Activated CD4-positive, alpha-beta memory T cell treated with anti-CD3 and anti-CD28 coated beads for 36 hours (primary cell): ENCODE measurements around the gene ZFP3. TPM values are rescaled to one million over a fixed set of nuclear protein-coding genes. Genes with fewer than 3 reads are reported as not detected.
"Not testable (repeated sequence)": the region's sequence is repeated elsewhere in the genome, so short reads cannot be mapped to it uniquely, and the experiment has no call there.

Experiments
- CTCF ChIA-PET: fragments of 350-600 bp; sonication (Branson Sonifier 250); formaldehyde crosslinking; loops from one replicate; lab custom pipeline; 2021; ENCODE audit warnings: antibody characterized with exemption, inconsistent platforms; lab: Charles Lee
- POLR2A ChIA-PET: fragments of 350-600 bp; sonication (Branson Sonifier 250); formaldehyde crosslinking; loops from one replicate; lab custom pipeline; 2021; ENCODE audit warnings: antibody characterized with exemption; lab: Charles Lee
- DNase-seq: peaks from one replicate; pipeline ENCODE4 v3.0.0-alpha.2; 2020
- H3K27ac Mint-ChIP-seq: one replicate; pipeline ENCODE4 v1.8.0; 2021; ENCODE audit warnings: mixed read lengths
- H3K27me3 Mint-ChIP-seq: one replicate; pipeline ENCODE4 v1.8.0; 2021; ENCODE audit warnings: mixed read lengths
- H3K36me3 Mint-ChIP-seq: one replicate; pipeline ENCODE4 v1.8.0; 2021; ENCODE audit warnings: mixed read lengths
- H3K4me1 Mint-ChIP-seq: one replicate; pipeline ENCODE4 v1.8.0; 2021; ENCODE audit warnings: low read depth, mixed read lengths
- H3K4me3 Mint-ChIP-seq: one replicate; pipeline ENCODE4 v1.8.0; 2021; ENCODE audit warnings: mild to moderate bottlenecking, mixed read lengths
- H3K9me3 Mint-ChIP-seq: one replicate; pipeline ENCODE4 v1.8.0; 2021; ENCODE audit warnings: mixed read lengths
- intact Hi-C: fragments of 100-400 bp; cut with micrococcal nuclease; formaldehyde crosslinking; loops from one replicate; pipeline ENCODE4 v1.15.1; 2023
- total RNA-seq, 2 experiments: library from RNA; stranded (reverse); gene quantifications; one replicate each; pipeline ENCODE4 v1.2.3, GENCODE V29; 2021

Gene ZFP3
- total RNA-seq, 2 experiments from 2014 or later, result 1.8 to 1.9 TPM

- intact Hi-C loops, H3K27ac Mint-ChIP-seq, H3K4me3 Mint-ChIP-seq, H3K36me3 Mint-ChIP-seq, H3K4me1 Mint-ChIP-seq, POLR2A ChIA-PET, H3K9me3 Mint-ChIP-seq, CTCF ChIA-PET, DNase-seq: not testable (repeated sequence)
- peaks cover 16% of the 10 kb centered on the region for H3K27me3 Mint-ChIP-seq
These were observed 50.1 kb downstream of the ZFP3 start for GRCh38 chr17:5128387-5128786.

- Mint-ChIP-seq H3K4me3 (no peak overlapping the region), H3K9me3 (no peaks in the 10 kb centered on the region), H3K4me1 (no peaks in the 10 kb centered on the region), H3K27ac (no peak overlapping the region), H3K36me3 (no peaks in the 10 kb centered on the region), H3K27me3 (peaks cover 11% of the 10 kb centered on the region)
- DNase-seq, result no peak
- intact Hi-C loops, result no loop called here
- CTCF ChIA-PET, result no interaction called here
- POLR2A ChIA-PET, result no interaction called here
These were observed 50.8 kb downstream of the ZFP3 start for GRCh38 chr17:5128905-5129535.

GRCh38 chr17:5129770-5130169, 51.5 kb downstream of the ZFP3 start:
- CTCF ChIA-PET, result not testable (repeated sequence)

GRCh38 chr17:5130261-5130660, 52.0 kb downstream of the ZFP3 start:
- H3K27me3 Mint-ChIP-seq, H3K4me1 Mint-ChIP-seq, H3K9me3 Mint-ChIP-seq, H3K36me3 Mint-ChIP-seq, POLR2A ChIA-PET, DNase-seq, H3K4me3 Mint-ChIP-seq, CTCF ChIA-PET, H3K27ac Mint-ChIP-seq, intact Hi-C loops: not testable (repeated sequence)

More at GRCh38 chr17:5129770-5130169, 51.5 kb downstream of the ZFP3 start:
- intact Hi-C loops, H3K9me3 Mint-ChIP-seq, DNase-seq, H3K4me3 Mint-ChIP-seq, H3K27me3 Mint-ChIP-seq, H3K36me3 Mint-ChIP-seq, H3K27ac Mint-ChIP-seq, POLR2A ChIA-PET, H3K4me1 Mint-ChIP-seq: not testable (repeated sequence)

GRCh38 chr17:5130687-5131086, 52.4 kb downstream of the ZFP3 start:
- H3K36me3 Mint-ChIP-seq, H3K9me3 Mint-ChIP-seq, H3K27ac Mint-ChIP-seq, POLR2A ChIA-PET, DNase-seq, CTCF ChIA-PET, H3K4me1 Mint-ChIP-seq, intact Hi-C loops, H3K4me3 Mint-ChIP-seq, H3K27me3 Mint-ChIP-seq: not testable (repeated sequence)

- Mint-ChIP-seq H3K36me3 (no peaks in the 10 kb centered on the region), H3K4me3 (no peak overlapping the region), H3K27ac (no peak overlapping the region), H3K9me3 (no peaks in the 10 kb centered on the region), H3K27me3 (peaks cover 8% of the 10 kb centered on the region), H3K4me1 (no peaks in the 10 kb centered on the region)
- ChIA-PET POLR2A (no interaction called here), CTCF (no interaction called here)
- intact Hi-C loops, result no loop called here
- no peak for DNase-seq
These were observed 53.0 kb downstream of the ZFP3 start for GRCh38 chr17:5131146-5131715.

- intact Hi-C loops, H3K36me3 Mint-ChIP-seq, H3K27me3 Mint-ChIP-seq, POLR2A ChIA-PET, H3K9me3 Mint-ChIP-seq, H3K4me1 Mint-ChIP-seq, H3K4me3 Mint-ChIP-seq, H3K27ac Mint-ChIP-seq: not testable (repeated sequence)
- peak; percentile 4 for DNase-seq
- CTCF ChIA-PET, result interaction anchor here (0.6 kb wide), 1 partner anchor 267 kb away, joined by 3 read pairs; no protein-coding TSS in a partner anchor
These were observed 53.7 kb downstream of the ZFP3 start for GRCh38 chr17:5131799-5132502.

- H3K4me3 Mint-ChIP-seq, POLR2A ChIA-PET: not testable (repeated sequence)
- CTCF ChIA-PET, result interaction anchor here (0.6 kb wide), 1 partner anchor 268 kb away, joined by 3 read pairs; no protein-coding TSS in a partner anchor
These were observed 54.4 kb downstream of the ZFP3 start for GRCh38 chr17:5132503-5133225.

GRCh38 chr17:5133311-5133710, 55.0 kb downstream of the ZFP3 start:
- DNase-seq, result no peak
- no peaks in the 10 kb centered on the region for H3K27me3 Mint-ChIP-seq
- H3K4me1 Mint-ChIP-seq, result no peaks in the 10 kb centered on the region
- no peak overlapping the region for H3K4me3 Mint-ChIP-seq
- ChIA-PET POLR2A (no interaction called here), CTCF (no interaction called here)
- intact Hi-C loops, result no loop called here
- H3K36me3 Mint-ChIP-seq, result no peaks in the 10 kb centered on the region
- no peak overlapping the region for H3K27ac Mint-ChIP-seq
- no peaks in the 10 kb centered on the region for H3K9me3 Mint-ChIP-seq

More at GRCh38 chr17:5132503-5133225, 54.4 kb downstream of the ZFP3 start:
- H3K9me3 Mint-ChIP-seq, H3K27me3 Mint-ChIP-seq, H3K36me3 Mint-ChIP-seq, H3K27ac Mint-ChIP-seq, H3K4me1 Mint-ChIP-seq, intact Hi-C loops: not testable (repeated sequence)
- DNase-seq, result peak; percentile 11

- H3K4me1 Mint-ChIP-seq, H3K36me3 Mint-ChIP-seq, H3K4me3 Mint-ChIP-seq, H3K9me3 Mint-ChIP-seq, intact Hi-C loops, POLR2A ChIA-PET, CTCF ChIA-PET, H3K27ac Mint-ChIP-seq, DNase-seq, H3K27me3 Mint-ChIP-seq: not testable (repeated sequence)
These were observed 55.7 kb downstream of the ZFP3 start for GRCh38 chr17:5133961-5134360.

- H3K4me3 Mint-ChIP-seq, H3K27me3 Mint-ChIP-seq, H3K36me3 Mint-ChIP-seq, H3K4me1 Mint-ChIP-seq, CTCF ChIA-PET, intact Hi-C loops, DNase-seq, POLR2A ChIA-PET, H3K9me3 Mint-ChIP-seq, H3K27ac Mint-ChIP-seq: not testable (repeated sequence)
These were observed 56.3 kb downstream of the ZFP3 start for GRCh38 chr17:5134571-5134970.

GRCh38 chr17:5135131-5135712, 57.0 kb downstream of the ZFP3 start:
- H3K36me3 Mint-ChIP-seq, H3K4me3 Mint-ChIP-seq, POLR2A ChIA-PET, H3K9me3 Mint-ChIP-seq, H3K27me3 Mint-ChIP-seq, intact Hi-C loops, CTCF ChIA-PET, H3K27ac Mint-ChIP-seq, DNase-seq, H3K4me1 Mint-ChIP-seq: not testable (repeated sequence)
